GM18909 (cell line): ENCODE results near the gene MXD4.

Experiments used
- ATAC-seq: cut with Tn5 transposase; IDR thresholded peaks from one replicate; pipeline ENCODE4 v1.9.1; 2021; ENCODE audit warnings: mild to moderate bottlenecking; ENCODE audit not compliant: unreplicated experiment, poor library complexity

The MXD4 gene

GRCh38 chr4:2253160-2254084, 8.5 kb downstream of the MXD4 start:
- no peak for ATAC-seq

- no peak for ATAC-seq
Measured at GRCh38 chr4:2252530-2253091, 9.3 kb downstream of the MXD4 start.

DNA sequence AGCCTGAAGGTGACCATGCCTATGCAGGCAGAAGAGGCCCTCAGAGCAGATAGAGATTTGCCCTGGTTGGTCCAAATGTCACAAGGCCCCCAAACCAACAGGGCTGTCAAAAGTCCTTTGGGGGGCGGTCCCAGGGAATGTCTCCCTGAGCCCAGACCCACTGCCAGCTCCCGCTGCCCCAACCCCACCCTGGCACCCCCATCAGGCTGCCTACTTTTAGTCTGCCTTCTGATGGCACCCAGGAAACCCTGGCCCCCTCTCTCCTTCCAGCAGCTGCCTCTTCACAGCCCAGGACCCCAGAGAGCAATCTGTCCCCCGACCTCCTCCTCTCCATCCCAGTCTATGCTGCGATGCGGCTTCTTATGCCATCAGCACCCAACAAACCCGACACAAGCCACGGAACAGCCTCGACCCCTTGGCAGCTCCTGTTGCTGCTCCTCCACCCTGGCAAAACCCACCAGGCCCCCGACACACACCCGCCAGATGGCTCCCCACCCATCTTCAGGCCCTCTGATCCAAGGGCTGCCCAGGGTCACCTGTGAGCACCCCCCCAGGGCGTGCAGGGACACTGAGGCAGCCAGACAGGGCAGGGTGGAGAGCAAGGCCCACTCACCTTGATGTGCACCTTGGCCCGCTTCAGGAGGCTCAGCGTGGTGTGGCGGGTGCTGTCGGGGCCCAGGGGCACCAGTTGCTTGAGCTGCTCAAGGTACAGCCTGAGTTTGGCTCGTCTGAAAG, 9.9 kb downstream of the MXD4 start:
- ATAC-seq, result no peak

- ATAC-seq, result no peak
Measured at GRCh38 chr4:2251073-2251794, 10.7 kb downstream of the MXD4 start.

DNA sequence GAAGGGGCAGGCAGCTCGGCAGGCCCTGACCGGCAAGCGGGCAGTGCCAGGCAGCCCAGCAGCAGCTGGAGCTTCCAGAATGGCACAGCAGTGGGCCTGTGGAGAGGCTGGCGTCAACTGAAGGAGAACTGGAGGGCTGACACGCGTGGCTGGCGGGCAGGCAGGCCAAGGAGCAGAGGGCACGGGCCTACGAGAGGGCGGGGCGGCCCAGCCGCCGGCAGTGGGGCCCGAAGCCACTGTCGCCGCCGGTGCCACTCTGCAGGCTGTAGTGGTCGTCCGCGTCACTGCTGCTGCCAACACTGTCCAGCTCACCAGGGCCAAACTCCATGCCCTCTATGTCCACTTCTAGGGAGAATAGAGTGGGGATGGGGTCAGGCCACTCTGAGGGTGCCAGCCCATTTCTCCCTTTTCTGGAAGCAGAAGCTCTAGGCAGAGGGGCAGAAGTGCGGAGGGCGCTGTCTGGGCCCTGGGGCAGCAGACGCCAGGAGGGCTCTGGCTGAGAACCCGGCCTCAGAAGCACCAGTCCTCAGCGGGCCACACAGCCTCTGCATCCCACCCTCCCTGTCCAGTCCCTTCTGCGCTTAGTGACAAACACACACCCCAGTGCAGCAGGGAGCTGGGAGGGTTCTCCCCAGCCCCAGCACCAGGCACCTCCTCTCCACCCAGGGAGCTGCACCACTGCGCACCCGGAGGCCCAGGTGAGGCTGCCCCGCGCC, 11.4 kb downstream of the MXD4 start:
- ATAC-seq, result no peak

GRCh38 chr4:2249526-2250356, 12.2 kb downstream of the MXD4 start:
- no peak for ATAC-seq

DNA sequence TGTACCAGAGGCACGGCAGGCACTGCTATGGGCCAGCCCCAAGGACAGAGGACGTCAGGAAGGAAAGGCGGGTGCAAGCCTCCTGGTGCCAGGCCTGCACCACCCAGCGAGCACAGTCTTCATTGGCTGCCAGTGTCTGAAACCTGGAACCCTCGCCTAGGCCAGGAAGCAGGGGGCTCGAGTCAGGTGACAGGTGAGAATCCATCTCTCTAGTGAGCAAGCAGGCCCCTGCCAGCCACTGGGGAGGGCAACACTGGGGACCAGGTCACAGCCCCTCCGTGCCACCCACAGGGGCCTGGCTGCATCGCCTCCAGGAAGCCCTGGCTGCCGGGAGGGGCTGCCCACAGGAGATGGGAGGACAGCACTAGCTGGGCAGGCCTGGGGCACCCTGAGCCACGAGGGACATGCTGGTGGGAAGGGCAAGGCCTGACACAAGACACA, 13.1 kb downstream of the MXD4 start:
- no peak for ATAC-seq

DNA sequence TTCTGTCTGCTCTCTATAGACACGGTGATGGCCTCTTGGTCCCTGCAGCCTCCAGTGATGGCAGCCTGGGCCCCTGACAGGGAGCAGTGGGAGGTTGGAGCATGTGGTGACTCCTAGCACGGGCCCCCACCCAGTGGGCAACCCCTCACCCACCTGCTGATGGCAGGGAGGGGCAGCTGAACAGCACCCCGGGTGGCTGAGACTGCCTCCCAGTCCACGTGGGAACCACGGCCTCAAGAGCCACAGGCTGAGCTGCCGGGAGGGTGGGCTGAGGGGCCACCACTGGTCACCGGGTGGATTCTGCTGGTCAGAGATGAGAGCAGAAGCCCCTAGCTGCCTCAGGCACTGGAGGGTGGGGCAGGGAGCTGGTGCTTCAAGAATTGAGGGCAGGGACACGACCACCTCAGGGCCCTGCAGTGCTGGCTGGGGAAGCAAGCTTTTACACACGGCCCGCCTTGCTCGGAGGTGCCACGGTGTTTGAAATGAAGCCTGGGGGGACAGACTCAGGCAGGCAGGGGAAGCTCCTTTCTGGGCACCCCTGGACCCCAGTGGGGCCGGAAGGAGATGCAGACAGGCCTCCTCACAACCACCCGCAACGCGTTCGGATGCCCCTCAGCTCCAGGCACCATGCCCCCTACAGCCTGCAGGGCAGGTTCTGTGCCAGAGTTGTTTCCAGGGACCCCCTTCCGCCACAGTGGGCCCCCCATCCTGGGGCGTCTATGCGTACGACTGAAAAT, 13.7 kb downstream of the MXD4 start:
- ATAC-seq, result no peak

DNA sequence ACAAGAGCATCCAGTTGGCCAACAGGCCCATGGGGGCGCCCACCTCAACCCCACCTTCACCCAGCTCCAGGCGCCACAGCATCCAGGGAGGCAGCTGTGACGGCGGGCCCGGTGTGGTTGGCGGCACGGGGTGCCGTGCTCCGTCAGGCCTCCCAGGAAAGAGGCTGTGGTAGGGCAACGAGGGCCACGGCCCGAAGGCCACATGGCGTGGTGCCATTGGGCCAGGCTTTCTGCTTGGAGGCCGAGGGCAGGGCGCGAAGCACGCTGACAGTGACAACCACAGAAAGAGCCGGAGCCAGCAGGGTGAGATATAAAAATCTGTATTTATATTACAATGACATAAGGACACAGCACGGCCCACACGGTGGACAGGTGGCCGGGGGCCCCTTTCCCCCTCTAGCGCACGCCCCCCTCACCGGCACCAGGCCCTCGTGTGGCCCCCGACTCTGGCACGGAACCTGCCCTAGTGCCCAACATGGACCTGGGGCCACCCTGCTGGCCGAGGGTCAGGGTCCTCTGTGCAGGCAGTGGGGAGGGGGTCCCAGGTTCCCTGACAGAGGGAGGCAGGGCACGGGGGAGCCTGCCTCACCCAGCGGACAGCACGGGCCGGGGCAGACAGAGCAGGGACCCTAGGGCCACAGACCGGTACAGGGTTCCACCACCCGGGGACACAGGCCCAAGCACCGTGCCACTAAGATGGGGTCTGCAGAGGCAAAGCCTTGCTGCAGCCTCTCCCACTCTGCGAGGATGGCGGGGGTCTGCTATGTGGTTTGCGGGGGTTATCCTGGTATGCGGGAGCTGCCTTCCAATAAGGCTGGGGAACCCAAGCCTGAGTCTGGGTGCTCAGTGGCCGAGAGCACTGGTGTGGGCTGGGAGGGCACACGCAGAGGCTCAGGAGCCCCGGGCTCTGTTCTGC, 14.5 kb downstream of the MXD4 start:
- no peak for ATAC-seq

GRCh38 chr4:2246384-2247127, 15.4 kb downstream of the MXD4 start:
- ATAC-seq, result no peak

- no peak for ATAC-seq
Measured at GRCh38 chr4:2245787-2246275, 16.1 kb downstream of the MXD4 start.

GRCh38 chr4:2245057-2245786, 16.7 kb downstream of the MXD4 start:
- no peak for ATAC-seq

DNA sequence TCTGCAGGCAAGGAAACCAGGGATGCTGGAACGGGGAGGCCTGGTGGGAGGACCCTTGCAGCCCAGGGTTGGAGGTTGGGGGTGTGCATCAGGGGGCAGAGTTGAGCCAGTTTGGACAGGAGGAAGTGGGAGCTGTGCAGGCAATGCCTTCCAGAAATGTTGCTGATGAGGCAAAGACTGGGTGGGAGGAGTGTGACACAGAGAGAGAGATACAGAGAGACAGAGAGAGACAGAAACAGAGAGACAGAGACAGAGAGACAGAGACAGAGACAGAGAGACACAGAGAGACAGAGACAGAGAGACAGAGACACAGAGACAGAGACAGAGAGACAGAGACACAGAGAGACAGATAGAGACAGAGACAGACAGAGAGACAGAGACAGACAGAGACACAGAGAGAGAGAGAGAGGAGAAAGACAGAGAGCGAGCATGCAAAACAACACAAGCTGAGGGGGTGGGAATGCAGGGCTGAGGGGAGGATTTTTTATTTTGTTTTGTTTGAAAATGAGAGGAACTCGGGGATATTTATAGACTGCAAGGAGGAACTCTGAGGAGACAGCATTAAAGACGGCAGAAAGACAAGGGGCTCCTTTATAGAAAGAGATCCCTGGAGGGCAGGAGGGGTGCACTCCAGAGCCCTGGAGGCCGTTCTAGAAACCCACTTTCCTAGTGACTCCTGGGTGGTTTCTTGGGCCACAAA, 18.1 kb downstream of the MXD4 start:
- no peak for ATAC-seq

GRCh38 chr4:2241410-2242353, 20.2 kb downstream of the MXD4 start, which contains the start of the genes HAUS3 and POLN:
TSS of gene HAUS3 (minus strand) at chr4:2242121. CDS start at chr4:2240946, 1,175 bp downstream.
TSS of gene POLN (minus strand) at chr4:2242121. CDS start at chr4:2229231, 12,890 bp downstream.
- ATAC-seq, result peak; percentile 86
